K562 (cell line): Measurements from ENCODE around the gene PIK3CG. TPM values are rescaled to one million over a fixed set of nuclear protein-coding genes. Genes with fewer than 3 reads are reported as not detected.

Experiments used
- ARID1B ChIP-seq: fragments of 450-650 bp; IDR thresholded peaks from 2 replicates; pipeline ENCODE4 v1.6.1; 2016; ENCODE audit warnings: antibody characterized with exemption, mild to moderate bottlenecking, inconsistent platforms
- CBFA2T3 ChIP-seq: fragments of 450-650 bp; IDR thresholded peaks from 2 replicates; pipeline ENCODE4 v1.6.1; 2017
- CXXC5 ChIP-seq: fragments of 250-450 bp; sonication (Bioruptor Pico); IDR thresholded peaks from 2 replicates; pipeline ENCODE4 v1.8.0; 2022; ENCODE audit warnings: inconsistent platforms, mild to moderate bottlenecking, moderate library complexity
- MYC ChIP-seq, 2 experiments: fragments of 250-450 bp in 1 of 2; sonication (Bioruptor Pico) in 1 of 2; IDR thresholded peaks; 2 replicates each; pipeline versions ENCODE4 v1.5.1 to v1.6.1; 2012 to 2021; ENCODE audit warnings: low read depth in 2 of 2, borderline replicate concordance in 1 of 2, improper control_type of control experiment in 1 of 2, low read length in 1 of 2, mild to moderate bottlenecking in 1 of 2, moderate library complexity in 1 of 2
- NCOA2 ChIP-seq, 2 experiments: fragments of 450-650 bp; IDR thresholded peaks; 2 replicates each; pipeline ENCODE4 v1.6.1; 2018; ENCODE audit warnings: mild to moderate bottlenecking in 2 of 2, moderate library complexity in 1 of 2; ENCODE audit not compliant: partially characterized antibody in 2 of 2
- NFIX ChIP-seq: fragments of 250-450 bp; sonication (Bioruptor Pico); IDR thresholded peaks from 2 replicates; pipeline ENCODE4 v1.4.0; 2020; ENCODE audit warnings: low read depth, mild to moderate bottlenecking, moderate library complexity
- RAD21 ChIP-seq, 2 experiments: fragments of 250-450 bp in 1 of 2; fragments of 450-650 bp in 1 of 2; sonication (Bioruptor Pico) in 1 of 2; formaldehyde crosslinking in 1 of 2; IDR thresholded peaks in 1 of 2; conservative IDR thresholded peaks in 1 of 2; 2 replicates each; pipeline versions ENCODE4 v1.4.0 to v1.8.0; 2020 to 2022; ENCODE audit warnings: mild to moderate bottlenecking in 2 of 2, moderate library complexity in 1 of 2
- RBFOX2 ChIP-seq: fragments of 200-400 bp; formaldehyde crosslinking; IDR thresholded peaks from 2 replicates; pipeline ENCODE4 v1.6.1; 2017; ENCODE audit warnings: low read depth, mild to moderate bottlenecking, low read length, moderate library complexity
- RCOR1 ChIP-seq, 2 experiments: IDR thresholded peaks; 2 replicates each; pipeline ENCODE4 v1.6.1; 2012; ENCODE audit warnings: low read depth in 2 of 2, low read length in 2 of 2, borderline replicate concordance in 1 of 2, improper control_type of control experiment in 1 of 2
- SPI1 ChIP-seq: IDR thresholded peaks from 2 replicates; pipeline ENCODE4 v1.6.1; 2011; ENCODE audit warnings: low read depth, low read length, control low read depth, borderline replicate concordance
- TRIM24 ChIP-seq, 2 experiments: fragments of 450-650 bp; IDR thresholded peaks; 2 replicates each; pipeline ENCODE4 v1.6.1; 2016
- TRIM28 ChIP-seq: fragments of 450-650 bp; IDR thresholded peaks from 2 replicates; pipeline ENCODE4 v1.6.1; 2017
- ZNF584 ChIP-seq: fragments of 200-800 bp; sonication (Bioruptor generic); IDR thresholded peaks from 2 replicates; pipeline ENCODE4 v1.6.1; 2016; ENCODE audit warnings: low read depth, mild to moderate bottlenecking, missing genetic modification characterization, missing compliant biosample characterization
- polyA plus RNA-seq, 8 experiments: library from polyadenylated mRNA; depleted of rRNA in 4 of 8; stranded (reverse) in 5 of 8; unstranded in 3 of 8; fragments of >200 nt; fragmentation: Nextera tagmentation in 2 of 8; fragmentation: Illumina TruSeq in 1 of 8; extraction: Ambion mirVana in 2 of 8; extraction: Trizol in 1 of 8; gene quantifications; 2 replicates each; pipeline versions ENCODE4 v1.2.1 to v1.2.3, GENCODE V29; 2011 to 2014; ENCODE audit warnings: inconsistent platforms in 1 of 8, missing spikeins in 1 of 8
- total RNA-seq, 7 experiments: library from RNA; depleted of rRNA in 6 of 7; stranded (reverse); fragments of >200 nt in 6 of 7; fragmentation: Illumina TruSeq in 2 of 7; extraction: Trizol in 2 of 7; gene quantifications; 2 replicates each; pipeline versions ENCODE4 v1.2.1 to v1.2.3, GENCODE V29; 2011 to 2021; ENCODE audit warnings: low replicate concordance in 1 of 7
- TF ChIP-seq, protein P1 (sequence below), 2 experiments: fragments of 450-650 bp in 1 of 2; sonication (generic) in 1 of 2; formaldehyde crosslinking in 1 of 2; IDR thresholded peaks; 2 replicates each; pipeline versions ENCODE4 v1.7.1 to v1.9.0; 2016 to 2022; ENCODE audit warnings: inconsistent platforms in 1 of 2, mild to moderate bottlenecking in 1 of 2, missing genetic modification reagents in 1 of 2
- TF ChIP-seq, protein P2 (sequence below): fragments of 250-450 bp; sonication (Bioruptor Pico); IDR thresholded peaks from 2 replicates; pipeline ENCODE4 v1.8.0; 2022; ENCODE audit warnings: inconsistent platforms, mild to moderate bottlenecking, moderate library complexity, borderline replicate concordance

PIK3CG gene
- total and polyA plus RNA-seq, 9 of the 15 experiments (the other 6 are each of a cell fraction or from before 2014, with no cell fraction given): 5.3 to 42.5 (median 29.0) TPM

DNA sequence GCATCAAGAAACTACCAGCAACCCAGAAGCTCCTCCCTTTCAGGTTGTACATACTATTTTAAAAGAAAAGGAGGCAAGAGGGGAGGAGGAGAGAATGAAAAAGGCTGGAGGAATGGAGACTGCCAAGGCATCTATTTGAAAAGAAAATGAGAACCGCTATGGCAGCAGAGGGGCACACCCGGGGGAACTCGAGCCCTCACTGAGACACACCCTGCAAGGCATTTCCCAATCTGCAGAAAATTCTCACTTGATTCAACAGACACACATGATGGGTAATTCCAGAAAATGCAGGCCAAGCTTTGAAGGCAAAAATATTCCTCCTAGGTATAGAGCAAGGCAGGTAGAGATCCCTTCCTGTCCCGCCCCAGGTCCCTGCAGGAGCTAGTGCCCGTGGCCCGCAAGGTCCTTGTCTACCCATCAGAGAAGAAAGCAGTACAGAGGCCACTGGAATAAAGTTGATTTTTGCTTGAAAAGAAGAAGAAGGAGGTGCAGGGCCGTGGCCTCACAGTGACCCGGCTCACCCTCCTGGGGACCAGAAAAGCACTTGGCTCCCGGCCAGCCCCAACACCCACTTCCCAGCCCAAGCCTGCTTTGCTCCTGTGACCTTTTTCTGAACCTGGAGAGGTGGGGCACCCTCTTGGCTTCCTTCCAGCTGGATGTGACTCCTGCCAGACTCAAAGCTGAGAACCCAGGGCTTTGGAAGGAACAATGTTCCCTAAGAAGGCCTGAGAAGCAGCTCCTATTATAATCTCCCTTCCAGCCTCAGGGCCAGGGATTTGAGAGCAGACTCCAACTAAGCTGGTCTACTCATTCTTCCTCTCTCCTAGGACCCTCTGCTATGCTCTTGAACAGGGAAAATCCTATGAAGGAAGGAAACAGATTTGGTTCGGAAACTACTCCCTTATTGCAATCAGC is 6.2 kb upstream of the PIK3CG start (continued):
- TF ChIP-seq, protein P1, sequence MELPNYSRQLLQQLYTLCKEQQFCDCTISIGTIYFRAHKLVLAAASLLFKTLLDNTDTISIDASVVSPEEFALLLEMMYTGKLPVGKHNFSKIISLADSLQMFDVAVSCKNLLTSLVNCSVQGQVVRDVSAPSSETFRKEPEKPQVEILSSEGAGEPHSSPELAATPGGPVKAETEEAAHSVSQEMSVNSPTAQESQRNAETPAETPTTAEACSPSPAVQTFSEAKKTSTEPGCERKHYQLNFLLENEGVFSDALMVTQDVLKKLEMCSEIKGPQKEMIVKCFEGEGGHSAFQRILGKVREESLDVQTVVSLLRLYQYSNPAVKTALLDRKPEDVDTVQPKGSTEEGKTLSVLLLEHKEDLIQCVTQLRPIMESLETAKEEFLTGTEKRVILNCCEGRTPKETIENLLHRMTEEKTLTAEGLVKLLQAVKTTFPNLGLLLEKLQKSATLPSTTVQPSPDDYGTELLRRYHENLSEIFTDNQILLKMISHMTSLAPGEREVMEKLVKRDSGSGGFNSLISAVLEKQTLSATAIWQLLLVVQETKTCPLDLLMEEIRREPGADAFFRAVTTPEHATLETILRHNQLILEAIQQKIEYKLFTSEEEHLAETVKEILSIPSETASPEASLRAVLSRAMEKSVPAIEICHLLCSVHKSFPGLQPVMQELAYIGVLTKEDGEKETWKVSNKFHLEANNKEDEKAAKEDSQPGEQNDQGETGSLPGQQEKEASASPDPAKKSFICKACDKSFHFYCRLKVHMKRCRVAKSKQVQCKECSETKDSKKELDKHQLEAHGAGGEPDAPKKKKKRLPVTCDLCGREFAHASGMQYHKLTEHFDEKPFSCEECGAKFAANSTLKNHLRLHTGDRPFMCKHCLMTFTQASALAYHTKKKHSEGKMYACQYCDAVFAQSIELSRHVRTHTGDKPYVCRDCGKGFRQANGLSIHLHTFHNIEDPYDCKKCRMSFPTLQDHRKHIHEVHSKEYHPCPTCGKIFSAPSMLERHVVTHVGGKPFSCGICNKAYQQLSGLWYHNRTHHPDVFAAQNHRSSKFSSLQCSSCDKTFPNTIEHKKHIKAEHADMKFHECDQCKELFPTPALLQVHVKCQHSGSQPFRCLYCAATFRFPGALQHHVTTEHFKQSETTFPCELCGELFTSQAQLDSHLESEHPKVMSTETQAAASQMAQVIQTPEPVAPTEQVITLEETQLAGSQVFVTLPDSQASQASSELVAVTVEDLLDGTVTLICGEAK (IDR thresholded peaks at IDR 0.05): peak; percentile 85
- TF ChIP-seq, protein P1 (CRISPR knock-in tag; IDR thresholded peaks at IDR 0.05): no peak
- peak in 1 of 2 experiments; percentile 56 for TF ChIP-seq NCOA2 (IDR thresholded peaks at IDR 0.05; ENCODE audit: partially characterized antibody in 2 of 2)
- peak; percentile 28; the same call in 1 of the 2 replicates for TF ChIP-seq CXXC5 (CRISPR knock-in tag)
- TF ChIP-seq RCOR1 (IDR thresholded peaks at IDR 0.05; ENCODE audit: borderline replicate concordance in 1 of 2, low read depth in 2 of 2, low read length in 2 of 2): peak in 1 of 2 experiments; percentile 84; a peak in 2 of 4 replicates
- TF ChIP-seq NFIX (CRISPR knock-in tag): peak; percentile 75
- peak; percentile 43; the same call in 1 of the 2 replicates for TF ChIP-seq TRIM28
- peak; percentile 47; the same call in 1 of the 2 replicates for TF ChIP-seq ZNF584
- peak; percentile 54; the same call in 1 of the 2 replicates for TF ChIP-seq ARID1B
- TF ChIP-seq TRIM24 (IDR thresholded peaks at IDR 0.05): peak in 1 of 2 experiments; percentile 26; a peak in 1 of 4 replicates
- peak; percentile 37 for TF ChIP-seq CBFA2T3
- TF ChIP-seq RAD21 (CRISPR knock-in tag; conservative IDR thresholded peaks at IDR 0.05 in 1 of 2, IDR thresholded peaks at IDR 0.05 in 1 of 2): peak in 1 of 2 experiments; percentile 15; a peak in 1 of 4 replicates
- TF ChIP-seq, protein P2, sequence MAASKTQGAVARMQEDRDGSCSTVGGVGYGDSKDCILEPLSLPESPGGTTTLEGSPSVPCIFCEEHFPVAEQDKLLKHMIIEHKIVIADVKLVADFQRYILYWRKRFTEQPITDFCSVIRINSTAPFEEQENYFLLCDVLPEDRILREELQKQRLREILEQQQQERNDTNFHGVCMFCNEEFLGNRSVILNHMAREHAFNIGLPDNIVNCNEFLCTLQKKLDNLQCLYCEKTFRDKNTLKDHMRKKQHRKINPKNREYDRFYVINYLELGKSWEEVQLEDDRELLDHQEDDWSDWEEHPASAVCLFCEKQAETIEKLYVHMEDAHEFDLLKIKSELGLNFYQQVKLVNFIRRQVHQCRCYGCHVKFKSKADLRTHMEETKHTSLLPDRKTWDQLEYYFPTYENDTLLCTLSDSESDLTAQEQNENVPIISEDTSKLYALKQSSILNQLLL (CRISPR knock-in tag): no peak
- TF ChIP-seq MYC (IDR thresholded peaks at IDR 0.05; ENCODE audit: low read depth, low read length): peak; percentile 40; the same call in 1 of the 2 replicates
- TF ChIP-seq MYC (CRISPR knock-in tag; IDR thresholded peaks at IDR 0.05; ENCODE audit: borderline replicate concordance, low read depth): no peak
- peak; percentile 54; the same call in 1 of the 2 replicates for TF ChIP-seq SPI1
- TF ChIP-seq RBFOX2: no peak
